Measurements from ENCODE around the gene DNASE1L3. TPM values are rescaled to one million over a fixed set of nuclear protein-coding genes. Genes with fewer than 3 reads are reported as not detected.

The DNASE1L3 gene
- total and polyA plus RNA-seq, 2 of the 4 experiments (the other 2 are of a cell fraction) = not detected

DNA sequence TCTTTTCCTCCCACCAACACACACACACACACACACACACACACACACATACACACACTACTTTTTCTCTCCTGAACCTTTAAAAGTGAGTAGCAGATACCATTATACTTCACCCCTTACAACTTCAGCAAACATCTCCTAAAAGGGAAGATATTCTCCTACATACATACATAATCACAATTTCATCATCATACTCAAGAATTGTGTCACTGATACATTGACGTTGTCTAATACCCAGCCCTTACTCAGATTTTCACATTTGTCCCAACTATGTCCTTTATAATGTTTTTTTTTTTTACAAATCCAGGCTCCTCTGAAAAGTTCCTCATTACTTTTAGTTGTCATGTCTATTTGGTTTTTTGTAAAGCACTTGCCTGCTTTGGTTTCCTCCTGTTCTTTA, 45.3 kb upstream of the DNASE1L3 start:
- Histone ChIP-seq H2AK9ac (replicated peaks; ENCODE audit: low read depth, low read length, poor library complexity) (no peak overlapping the region), H2BK20ac (ENCODE audit: low read depth, low read length) (no peak overlapping the region), H3K27ac (ENCODE audit: insufficient read depth, low read length) (no peak overlapping the region), H4K91ac (ENCODE audit: insufficient read depth, low read depth, low read length) (no peak overlapping the region), H3K4me2 (ENCODE audit: low read depth, low read length) (no peak overlapping the region), H3K56ac (ENCODE audit: extremely low read depth, insufficient read depth, low read length) (no peak overlapping the region), H4K20me1 (ENCODE audit: insufficient read depth, low read length) (peaks cover 5% of the 10 kb centered on the region; the same call in 1 of the 2 replicates), H3K9me1 (ENCODE audit: insufficient read depth, low read length) (peaks cover 9% of the 10 kb centered on the region), H4K5ac (ENCODE audit: low read depth, low read length) (no peak overlapping the region), H3K4ac (ENCODE audit: low read depth, low read length) (no peak overlapping the region), H3K14ac (replicated peaks; ENCODE audit: low read depth, low read length) (no peak overlapping the region), H2AK5ac (ENCODE audit: low read depth, low read length) (no peak overlapping the region), H3K9ac (ENCODE audit: low read depth, low read length) (no peak overlapping the region), H2BK15ac (ENCODE audit: low read depth, low read length) (no peak overlapping the region), H3K79me1 (ENCODE audit: low read depth in 1 of 2, low read length in 2 of 2) (no peaks in the 10 kb centered on the region), H2BK120ac (ENCODE audit: low read depth, low read length) (no peak overlapping the region), H3K23ac (ENCODE audit: low read depth, low read length) (no peak overlapping the region), H2BK5ac (ENCODE audit: low read depth, low read length, poor library complexity, severe bottlenecking) (no peak overlapping the region), H3K27me3 (ENCODE audit: control insufficient read depth, insufficient read depth, low read length) (no peaks in the 10 kb centered on the region), H3K4me3 (ENCODE audit: insufficient read depth, low read depth, low read length) (no peak overlapping the region), H3K9me3 (ENCODE audit: control insufficient read depth, insufficient read depth, low read length) (no peaks in the 10 kb centered on the region), H2AFZ (replicated peaks; ENCODE audit: low read length, poor library complexity) (no peak overlapping the region), H3K4me1 (ENCODE audit: control insufficient read depth, insufficient read depth, low read length) (peaks cover 9% of the 10 kb centered on the region), H3K18ac (ENCODE audit: low read depth, low read length) (no peak overlapping the region), H4K8ac (ENCODE audit: low read depth in 2 of 2, low read length in 2 of 2) (no peak overlapping the region), H3K36me3 (ENCODE audit: control insufficient read depth, insufficient read depth, low read length) (peaks cover 8% of the 10 kb centered on the region)
- no CpG with 5 or more reads among the region's 1 CpG for WGBS, 2 experiments (ENCODE audit: extremely low coverage in 2 of 2, insufficient read length in 1 of 2)
- intact Hi-C loops (cut with micrococcal nuclease) (no loop called here), in situ Hi-C loops (cut with MboI; ENCODE audit: low sequenced_read_pairs) (no loop called here), dilution Hi-C loops (cut with HindIII; ENCODE audit: low sequenced_read_pairs, unreplicated experiment) (no loop called here)
- no TSS peak for BruUV-seq (replicated peaks)
- TF ChIP-seq NFE2L2 (IDR thresholded peaks at IDR 0.05; ENCODE audit: low read depth, low read length) (no peak), MAFK (IDR thresholded peaks at IDR 0.05; ENCODE audit: low read depth, low read length) (no peak), RFX5 (IDR thresholded peaks at IDR 0.05; ENCODE audit: low read depth, low read length) (no peak), MAZ (IDR thresholded peaks at IDR 0.05; ENCODE audit: borderline replicate concordance, low read depth, low read length) (no peak)
- ChIA-PET POLR2A (ENCODE audit: unreplicated experiment) (no interaction called here), CTCF (no interaction called here)
- ATAC-seq (ENCODE audit: low read depth) (no peak), DNase-seq (no peak)

All from IMR-90 (cell line).